ENCODE results near the gene DUSP22.

The DUSP22 gene

DNA sequence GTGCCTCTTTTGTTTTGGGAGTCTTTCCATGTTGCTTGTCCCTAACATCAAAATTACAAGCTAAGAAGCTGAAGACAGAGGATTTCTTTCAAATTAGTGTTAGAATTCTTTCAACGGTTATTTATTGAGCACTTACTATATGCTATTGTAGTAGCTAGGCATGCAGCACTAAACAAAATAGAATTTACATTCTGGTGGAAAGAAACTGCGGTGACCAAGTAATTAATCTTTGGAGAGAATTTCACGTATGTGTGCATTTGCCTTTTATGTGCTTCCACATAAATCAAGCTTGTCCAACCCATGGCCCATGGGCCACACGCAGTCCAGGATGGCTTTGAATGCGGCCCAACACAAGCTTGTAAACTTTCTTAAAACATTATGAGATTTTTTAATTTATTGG, 33.0 kb upstream of the DUSP22 start:
- in situ Hi-C loops (cut with HindIII; ENCODE audit: low sequenced_read_pairs) = no loop called here
- H3K4me3 ChIP-seq (ENCODE audit: low read depth, low read length) = no peak overlapping the region
- TF ChIP-seq, protein P1, sequence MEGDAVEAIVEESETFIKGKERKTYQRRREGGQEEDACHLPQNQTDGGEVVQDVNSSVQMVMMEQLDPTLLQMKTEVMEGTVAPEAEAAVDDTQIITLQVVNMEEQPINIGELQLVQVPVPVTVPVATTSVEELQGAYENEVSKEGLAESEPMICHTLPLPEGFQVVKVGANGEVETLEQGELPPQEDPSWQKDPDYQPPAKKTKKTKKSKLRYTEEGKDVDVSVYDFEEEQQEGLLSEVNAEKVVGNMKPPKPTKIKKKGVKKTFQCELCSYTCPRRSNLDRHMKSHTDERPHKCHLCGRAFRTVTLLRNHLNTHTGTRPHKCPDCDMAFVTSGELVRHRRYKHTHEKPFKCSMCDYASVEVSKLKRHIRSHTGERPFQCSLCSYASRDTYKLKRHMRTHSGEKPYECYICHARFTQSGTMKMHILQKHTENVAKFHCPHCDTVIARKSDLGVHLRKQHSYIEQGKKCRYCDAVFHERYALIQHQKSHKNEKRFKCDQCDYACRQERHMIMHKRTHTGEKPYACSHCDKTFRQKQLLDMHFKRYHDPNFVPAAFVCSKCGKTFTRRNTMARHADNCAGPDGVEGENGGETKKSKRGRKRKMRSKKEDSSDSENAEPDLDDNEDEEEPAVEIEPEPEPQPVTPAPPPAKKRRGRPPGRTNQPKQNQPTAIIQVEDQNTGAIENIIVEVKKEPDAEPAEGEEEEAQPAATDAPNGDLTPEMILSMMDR (IDR thresholded peaks at IDR 0.05; ENCODE audit: low read depth, low read length, missing control alignments) = no peak
- no peak for DNase-seq (ENCODE audit: low read depth)

DNA sequence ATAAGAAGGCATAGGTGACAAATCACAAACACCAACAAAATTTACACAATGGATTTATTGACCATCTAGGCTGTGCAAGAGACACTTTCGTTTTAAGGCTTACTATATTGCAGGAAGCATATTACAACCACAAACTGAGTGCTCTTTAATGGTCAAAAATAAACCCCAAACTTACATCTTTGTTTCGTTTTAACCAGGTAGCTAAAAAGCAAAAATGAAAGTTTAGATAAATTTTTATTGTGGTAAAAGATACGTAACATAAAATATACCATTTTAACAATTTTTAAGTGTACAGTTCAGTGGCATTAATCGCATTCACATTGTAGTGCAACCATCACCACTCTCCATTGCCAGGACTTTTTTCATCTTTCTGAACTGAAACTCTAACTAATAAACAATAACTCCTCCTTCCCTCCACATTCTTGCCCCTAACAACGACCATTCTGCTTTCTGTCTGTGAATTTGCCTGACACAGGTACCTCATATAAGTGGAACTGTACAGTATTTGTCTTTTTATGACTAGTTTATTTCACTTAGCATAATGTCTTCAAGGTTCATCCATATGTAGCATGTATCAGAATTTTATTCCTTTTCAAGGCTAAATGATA, 32.3 kb upstream of the DUSP22 start:
- in situ Hi-C loops (cut with HindIII; ENCODE audit: low sequenced_read_pairs) = no loop called here
- DNase-seq (ENCODE audit: low read depth) = no peak
- TF ChIP-seq, protein P1 (IDR thresholded peaks at IDR 0.05; ENCODE audit: low read depth, low read length, missing control alignments) = no peak
- no peak overlapping the region for H3K4me3 ChIP-seq (ENCODE audit: low read depth, low read length)

DNA sequence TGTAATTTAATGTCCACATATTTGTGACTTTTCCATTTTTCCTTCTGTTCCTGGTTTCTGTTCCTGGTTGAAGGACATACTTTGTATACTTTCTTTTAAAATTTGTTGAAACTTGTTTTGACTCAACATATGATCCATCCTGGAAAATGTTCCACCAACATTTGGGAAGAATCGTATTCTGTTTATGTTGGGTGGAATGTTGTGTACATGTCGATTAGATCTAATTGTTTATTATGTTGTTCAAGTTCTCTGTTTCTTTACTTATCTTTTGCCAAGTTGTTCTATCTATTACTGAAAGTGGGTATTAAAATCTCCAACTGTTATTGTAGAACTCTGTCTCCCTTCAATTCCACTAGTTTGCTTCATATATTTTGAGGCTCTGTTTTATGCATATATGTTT, 27.7 kb upstream of the DUSP22 start:
- in situ Hi-C loops (cut with HindIII; ENCODE audit: low sequenced_read_pairs) = no loop called here
- no peak overlapping the region for H3K4me3 ChIP-seq (ENCODE audit: low read depth, low read length)
- TF ChIP-seq, protein P1 (IDR thresholded peaks at IDR 0.05; ENCODE audit: low read depth, low read length, missing control alignments) = no peak
- no peak for DNase-seq (ENCODE audit: low read depth)

DNA sequence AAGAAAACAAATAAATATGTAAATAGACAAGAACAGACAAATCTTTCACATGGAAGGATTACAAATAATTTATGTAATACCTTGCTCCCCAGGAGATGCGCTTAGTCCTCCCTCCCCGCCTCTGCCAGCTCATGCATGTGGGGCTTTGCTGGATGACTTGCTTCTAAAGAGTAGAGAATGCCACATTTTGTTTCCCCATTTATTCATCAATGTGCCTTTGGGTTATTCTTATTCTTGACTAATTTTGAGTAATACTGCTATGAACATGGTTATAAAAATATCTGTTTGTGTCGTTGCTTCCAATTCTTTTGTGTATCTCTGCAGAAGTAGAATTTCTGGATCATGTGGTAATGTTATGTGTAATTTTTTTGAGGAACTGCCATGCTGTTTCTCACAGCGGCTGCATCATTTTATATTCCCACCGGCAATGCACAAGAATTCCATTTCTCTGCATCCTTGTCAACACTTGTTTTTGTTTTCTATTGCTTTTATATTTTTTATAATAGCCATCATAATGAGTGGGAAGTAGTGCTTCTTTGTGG, 23.8 kb upstream of the DUSP22 start:
- no peak overlapping the region for H3K4me3 ChIP-seq (ENCODE audit: low read depth, low read length)
- no peak for DNase-seq (ENCODE audit: low read depth)
- in situ Hi-C loops (cut with HindIII; ENCODE audit: low sequenced_read_pairs) = no loop called here
- TF ChIP-seq, protein P1 (IDR thresholded peaks at IDR 0.05; ENCODE audit: low read depth, low read length, missing control alignments) = no peak

DNA sequence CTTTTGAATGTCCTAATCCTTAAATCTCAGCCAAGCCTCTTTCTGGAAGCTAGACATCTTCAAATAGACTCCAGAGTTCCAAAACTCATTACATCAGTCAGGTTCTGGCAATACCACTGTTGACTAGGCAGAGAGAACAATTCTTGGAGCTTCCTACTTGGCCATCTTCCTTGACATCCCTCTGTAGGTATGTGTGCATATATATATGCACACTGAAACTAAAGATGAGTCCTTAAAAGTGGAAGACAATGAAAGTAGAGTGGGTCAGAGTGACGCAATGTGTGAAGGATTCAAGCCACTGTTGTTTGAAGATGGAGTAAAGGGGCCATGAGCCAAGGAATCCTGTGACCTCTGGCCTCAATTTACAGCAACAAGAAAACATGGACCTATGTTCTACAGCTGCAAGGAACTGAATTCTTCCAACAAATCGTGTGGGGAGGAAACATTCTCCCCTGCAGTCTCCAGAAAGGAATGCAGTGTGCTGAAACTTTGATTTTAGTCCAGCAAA, 18.7 kb upstream of the DUSP22 start:
- in situ Hi-C loops (cut with HindIII; ENCODE audit: low sequenced_read_pairs) = no loop called here
- H3K4me3 ChIP-seq (ENCODE audit: low read depth, low read length) = no peak overlapping the region
- TF ChIP-seq, protein P1 (IDR thresholded peaks at IDR 0.05; ENCODE audit: low read depth, low read length, missing control alignments) = no peak
- no peak for DNase-seq (ENCODE audit: low read depth)

DNA sequence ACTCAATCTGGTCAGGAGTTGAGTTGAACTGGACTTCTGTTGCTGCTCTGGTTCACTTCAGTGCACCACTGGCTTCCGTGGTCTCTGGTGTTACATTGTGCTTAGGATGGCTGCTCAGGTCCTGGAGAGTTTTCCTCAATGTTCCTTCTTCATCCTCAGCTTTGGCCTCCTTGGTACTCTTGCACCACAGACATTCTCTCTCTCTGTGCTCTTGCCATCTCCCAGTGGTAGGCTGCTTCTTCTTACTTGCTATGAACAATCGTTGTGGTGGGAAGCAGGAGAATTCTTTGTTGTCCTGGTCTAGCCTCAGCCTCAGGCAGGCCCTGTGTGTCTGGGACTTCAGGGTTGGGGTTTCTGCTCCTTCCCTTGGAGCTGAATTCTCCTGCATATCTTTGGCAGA, 14.5 kb upstream of the DUSP22 start:
- in situ Hi-C loops (cut with HindIII; ENCODE audit: low sequenced_read_pairs) = loop anchor here (5.0 kb wide), 1 partner anchor 40 kb away; no protein-coding TSS in a partner anchor
- no peak overlapping the region for H3K4me3 ChIP-seq (ENCODE audit: low read depth, low read length)
- TF ChIP-seq, protein P1 (IDR thresholded peaks at IDR 0.05; ENCODE audit: low read depth, low read length, missing control alignments) = no peak
- no peak for DNase-seq (ENCODE audit: low read depth)
